GM12878 (cell line): ENCODE data around the gene WHAMM. TPM values are rescaled to one million over a fixed set of nuclear protein-coding genes. Genes with fewer than 3 reads are reported as not detected.

ENCODE experiments used
- CHD2 ChIP-seq: IDR thresholded peaks from 2 replicates; pipeline ENCODE4 v1.6.1; 2011; ENCODE audit warnings: low read depth, low read length, improper control_type of control experiment, borderline replicate concordance
- EED ChIP-seq: sonication (generic); IDR thresholded peaks from 2 replicates; pipeline ENCODE4 v1.6.1; 2016; ENCODE audit warnings: antibody characterized with exemption, low read depth
- EP300 ChIP-seq, 2 experiments: fragments of 150-350 bp in 1 of 2; IDR thresholded peaks; 2 replicates each; pipeline ENCODE4 v1.6.1; 2011 to 2012; ENCODE audit warnings: low read depth in 2 of 2, low read length in 2 of 2, borderline replicate concordance in 1 of 2, improper control_type of control experiment in 1 of 2, inconsistent platforms in 1 of 2; ENCODE audit not compliant: control insufficient read depth in 1 of 2
- EZH2 ChIP-seq: IDR thresholded peaks from 2 replicates; pipeline ENCODE4 v1.6.1; 2012; ENCODE audit warnings: low read depth, mild to moderate bottlenecking, control low read depth, inconsistent platforms, low read length, borderline replicate concordance; ENCODE audit not compliant: control insufficient read depth
- GATAD2B ChIP-seq: fragments of 450-650 bp; conservative IDR thresholded peaks from 2 replicates; pipeline ENCODE4 v1.6.1; 2017; ENCODE audit warnings: low read depth, mild to moderate bottlenecking, moderate library complexity
- HCFC1 ChIP-seq: fragments of 150-350 bp; IDR thresholded peaks from 2 replicates; pipeline ENCODE4 v1.6.1; 2014; ENCODE audit warnings: low read length
- HDGF ChIP-seq: fragments of 450-650 bp; IDR thresholded peaks from 2 replicates; pipeline ENCODE4 v1.6.1; 2016; ENCODE audit warnings: antibody characterized with exemption
- IKZF1 ChIP-seq: fragments of 450-650 bp; conservative IDR thresholded peaks from 2 replicates; pipeline ENCODE4 v1.6.1; 2017; ENCODE audit warnings: antibody characterized with exemption, mild to moderate bottlenecking
- IRF4 ChIP-seq: IDR thresholded peaks from 2 replicates; pipeline ENCODE4 v1.6.1; 2011; ENCODE audit warnings: low read depth, low read length
- JUND ChIP-seq: IDR thresholded peaks from 2 replicates; pipeline ENCODE4 v1.6.1; 2012; ENCODE audit warnings: low read depth, mild to moderate bottlenecking, low read length, improper control_type of control experiment, moderate library complexity
- MYB ChIP-seq: fragments of 150-350 bp; IDR thresholded peaks from 2 replicates; pipeline ENCODE4 v1.6.1; 2014; ENCODE audit warnings: mild to moderate bottlenecking, low read depth, low read length, borderline replicate concordance
- NBN ChIP-seq: fragments of 450-650 bp; IDR thresholded peaks from 2 replicates; pipeline ENCODE4 v1.6.1; 2016
- NR2C1 ChIP-seq: fragments of 450-650 bp; IDR thresholded peaks from 2 replicates; pipeline ENCODE4 v1.6.1; 2017; ENCODE audit warnings: antibody characterized with exemption, mild to moderate bottlenecking, moderate library complexity
- NR2C2 ChIP-seq: IDR thresholded peaks from 2 replicates; pipeline ENCODE4 v1.6.1; 2011; ENCODE audit warnings: borderline replicate concordance, low read depth; ENCODE audit not compliant: control insufficient read depth, insufficient read length
- NR2F1 ChIP-seq: fragments of 450-650 bp; conservative IDR thresholded peaks from 2 replicates; pipeline ENCODE4 v1.6.1; 2017; ENCODE audit warnings: mild to moderate bottlenecking
- RAD21 ChIP-seq: IDR thresholded peaks from 2 replicates; pipeline ENCODE4 v1.6.1; 2011; ENCODE audit warnings: mild to moderate bottlenecking, low read depth, low read length, moderate library complexity; ENCODE audit not compliant: insufficient read depth
- RAD51 ChIP-seq: fragments of 450-650 bp; IDR thresholded peaks from 2 replicates; pipeline ENCODE4 v1.6.1; 2016; ENCODE audit warnings: moderate library complexity, mild to moderate bottlenecking, inconsistent platforms
- RB1 ChIP-seq: fragments of 450-650 bp; formaldehyde crosslinking; IDR thresholded peaks from 2 replicates; pipeline ENCODE4 v1.6.1; 2017; ENCODE audit warnings: mild to moderate bottlenecking, borderline replicate concordance
- RELA ChIP-seq: fragments of 450-650 bp; IDR thresholded peaks from 2 replicates; pipeline ENCODE4 v1.8.0; 2014; ENCODE audit warnings: borderline replicate concordance; ENCODE audit not compliant: partially characterized antibody
- SIN3A ChIP-seq: IDR thresholded peaks from 2 replicates; pipeline ENCODE4 v1.6.1; 2012; ENCODE audit warnings: low read depth, low read length, improper control_type of control experiment
- SMAD1 ChIP-seq: fragments of 450-650 bp; IDR thresholded peaks from 2 replicates; pipeline ENCODE4 v1.6.1; 2018; ENCODE audit warnings: mild to moderate bottlenecking, low read depth; ENCODE audit not compliant: partially characterized antibody
- SMAD5 ChIP-seq: IDR thresholded peaks from 2 replicates; pipeline ENCODE4 v1.6.1; 2016; ENCODE audit warnings: antibody characterized with exemption, low read depth
- SREBF2 ChIP-seq: IDR thresholded peaks from 2 replicates; pipeline ENCODE4 v1.6.1; 2012; ENCODE audit warnings: mild to moderate bottlenecking, low read length
- TCF12 ChIP-seq: IDR thresholded peaks from 2 replicates; pipeline ENCODE4 v1.6.1; 2011; ENCODE audit warnings: low read depth, mild to moderate bottlenecking, low read length
- ZBED1 ChIP-seq: IDR thresholded peaks from 2 replicates; pipeline ENCODE4 v1.6.1; 2016; ENCODE audit warnings: borderline replicate concordance
- ZNF24 ChIP-seq: fragments of 450-650 bp; IDR thresholded peaks from 2 replicates; pipeline ENCODE4 v1.6.1; 2017; ENCODE audit warnings: antibody characterized with exemption, mild to moderate bottlenecking
- polyA plus RNA-seq, 11 experiments: library from polyadenylated mRNA; depleted of rRNA in 4 of 11; unstranded in 6 of 11; stranded (reverse) in 5 of 11; fragments of >200 nt; fragmentation: Nextera tagmentation in 4 of 11; fragmentation: Illumina TruSeq in 1 of 11; extraction: Ambion mirVana in 4 of 11; extraction: Trizol in 1 of 11; gene quantifications; 1 replicate in 1 of 11; 2 replicates in 10 of 11; pipeline versions ENCODE4 v1.2.1 to v1.2.3, GENCODE V29; 2011 to 2016; ENCODE audit warnings: inconsistent platforms in 2 of 11, missing spikeins in 2 of 11, low read depth in 1 of 11
- total RNA-seq, 4 experiments: library from RNA; depleted of rRNA in 3 of 4; stranded (reverse); fragments of >200 nt in 3 of 4; fragmentation: Illumina TruSeq in 1 of 4; extraction: Trizol in 1 of 4; gene quantifications; 2 replicates each; pipeline versions ENCODE4 v1.2.1 to v1.2.3, GENCODE V29; 2013 to 2021
- TF ChIP-seq, protein P1 (sequence below): fragments of 450-650 bp; IDR thresholded peaks from 2 replicates; pipeline ENCODE4 v1.6.1; 2017; ENCODE audit warnings: mild to moderate bottlenecking
- TF ChIP-seq, protein P2 (sequence below): fragments of 450-650 bp; IDR thresholded peaks from 2 replicates; pipeline ENCODE4 v1.6.1; 2017; ENCODE audit warnings: borderline replicate concordance

Gene WHAMM
- total and polyA plus RNA-seq, 10 of the 15 experiments (the other 5 are each of a cell fraction or from before 2014, with no cell fraction given), result 0.87 to 6.7 (median 2.5) TPM

- TF ChIP-seq, protein P1, sequence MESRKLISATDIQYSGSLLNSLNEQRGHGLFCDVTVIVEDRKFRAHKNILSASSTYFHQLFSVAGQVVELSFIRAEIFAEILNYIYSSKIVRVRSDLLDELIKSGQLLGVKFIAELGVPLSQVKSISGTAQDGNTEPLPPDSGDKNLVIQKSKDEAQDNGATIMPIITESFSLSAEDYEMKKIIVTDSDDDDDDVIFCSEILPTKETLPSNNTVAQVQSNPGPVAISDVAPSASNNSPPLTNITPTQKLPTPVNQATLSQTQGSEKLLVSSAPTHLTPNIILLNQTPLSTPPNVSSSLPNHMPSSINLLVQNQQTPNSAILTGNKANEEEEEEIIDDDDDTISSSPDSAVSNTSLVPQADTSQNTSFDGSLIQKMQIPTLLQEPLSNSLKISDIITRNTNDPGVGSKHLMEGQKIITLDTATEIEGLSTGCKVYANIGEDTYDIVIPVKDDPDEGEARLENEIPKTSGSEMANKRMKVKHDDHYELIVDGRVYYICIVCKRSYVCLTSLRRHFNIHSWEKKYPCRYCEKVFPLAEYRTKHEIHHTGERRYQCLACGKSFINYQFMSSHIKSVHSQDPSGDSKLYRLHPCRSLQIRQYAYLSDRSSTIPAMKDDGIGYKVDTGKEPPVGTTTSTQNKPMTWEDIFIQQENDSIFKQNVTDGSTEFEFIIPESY, result no peak
- TF ChIP-seq HDGF (no peak), CHD2 (no peak), MYB (no peak), IKZF1 (peak; percentile 67), EZH2 (no peak), NR2F1 (peak; percentile 84), NR2C2 (no peak), NBN (peak; percentile 68), RAD21 (no peak), TCF12 (peak; percentile 28; the same call in 1 of the 2 replicates), HCFC1 (no peak), RELA (no peak), RAD51 (no peak), SMAD5 (no peak), SREBF2 (no peak), SMAD1 (no peak), ZBED1 (peak; percentile 71; the same call in 1 of the 2 replicates), ZNF24 (no peak), RB1 (no peak), EED (peak; percentile 63), IRF4 (peak; percentile 75; the same call in 1 of the 2 replicates), EP300 (IDR thresholded peaks at IDR 0.05; ENCODE audit: borderline replicate concordance in 1 of 2, control insufficient read depth in 1 of 2, low read depth in 2 of 2, low read length in 2 of 2) (peak in 1 of 2 experiments; percentile 65; a peak in 2 of 4 replicates), JUND (peak; percentile 90), GATAD2B (no peak; the same call in none of the 2 replicates), SIN3A (no peak), NR2C1 (no peak)
- TF ChIP-seq, protein P2, sequence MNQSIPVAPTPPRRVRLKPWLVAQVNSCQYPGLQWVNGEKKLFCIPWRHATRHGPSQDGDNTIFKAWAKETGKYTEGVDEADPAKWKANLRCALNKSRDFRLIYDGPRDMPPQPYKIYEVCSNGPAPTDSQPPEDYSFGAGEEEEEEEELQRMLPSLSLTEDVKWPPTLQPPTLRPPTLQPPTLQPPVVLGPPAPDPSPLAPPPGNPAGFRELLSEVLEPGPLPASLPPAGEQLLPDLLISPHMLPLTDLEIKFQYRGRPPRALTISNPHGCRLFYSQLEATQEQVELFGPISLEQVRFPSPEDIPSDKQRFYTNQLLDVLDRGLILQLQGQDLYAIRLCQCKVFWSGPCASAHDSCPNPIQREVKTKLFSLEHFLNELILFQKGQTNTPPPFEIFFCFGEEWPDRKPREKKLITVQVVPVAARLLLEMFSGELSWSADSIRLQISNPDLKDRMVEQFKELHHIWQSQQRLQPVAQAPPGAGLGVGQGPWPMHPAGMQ, result no peak
These were observed 23.4 kb downstream of the WHAMM start (continued) for GRCh38 chr15:82832601-82833361.
